Skin epidermis (tissue), 12 donors: ENCODE measurements around the gene AKAP5.

ENCODE experiments used
- H3K27ac ChIP-seq, 21 experiments: fragments of 200-600 bp; sonication (generic) in 11 of 21; one replicate each; pipeline ENCODE4 v1.5.0; 2020; ENCODE audit warnings: mild to moderate bottlenecking in 3 of 21, inconsistent platforms in 2 of 21, moderate library complexity in 2 of 21
- H3K4me3 ChIP-seq, 7 experiments: fragments of 200-600 bp; sonication (generic) in 2 of 7; one replicate each; pipeline ENCODE4 v1.5.0; 2020; ENCODE audit warnings: inconsistent platforms in 2 of 7, mild to moderate bottlenecking in 2 of 7, moderate library complexity in 1 of 7

AKAP5 gene

GRCh38 chr14:64518229-64518628 lies 52.9 kb downstream of the AKAP5 start:
- H3K4me3 ChIP-seq = no peak overlapping the region

GRCh38 chr14:64520699-64521098 lies 55.4 kb downstream of the AKAP5 start:
- no peak overlapping the region for H3K4me3 ChIP-seq
- H3K27ac ChIP-seq = no peak overlapping the region

More at GRCh38 chr14:64518229-64518628, 52.9 kb downstream of the AKAP5 start:
- H3K27ac ChIP-seq = no peak overlapping the region

- no peak overlapping the region for H3K4me3 ChIP-seq
- no peak overlapping the region for H3K27ac ChIP-seq
Measured at GRCh38 chr14:64522591-64523355, 57.5 kb downstream of the AKAP5 start.
